ENCODE results near the gene PALLD.

The PALLD gene

DNA sequence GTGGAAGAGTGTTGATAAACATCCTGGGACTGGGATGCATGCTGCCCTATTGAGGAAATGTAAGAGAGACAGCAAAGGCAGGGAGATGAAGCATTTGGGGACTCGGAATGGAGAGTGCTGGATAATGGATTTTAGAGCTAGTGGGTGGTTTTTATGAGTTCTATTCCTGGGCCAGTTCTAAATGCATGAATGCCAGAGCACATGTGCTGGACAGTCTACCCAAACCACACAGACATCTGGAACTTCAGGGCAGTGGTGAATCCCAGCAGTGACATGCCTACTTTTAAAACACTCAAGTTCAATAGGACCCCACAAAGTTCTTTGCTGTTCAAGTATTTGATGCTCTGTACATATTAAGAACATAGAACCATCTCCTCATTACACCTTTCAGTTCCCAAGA, 379.3 kb downstream of the PALLD start:
- DNase-seq, result no peak

- DNase-seq, result peak; percentile 80
Measured at GRCh38 chr4:168877511-168878491, 380.9 kb downstream of the PALLD start.

GRCh38 chr4:168878623-168879022, 381.8 kb downstream of the PALLD start:
- DNase-seq, result no peak

DNA sequence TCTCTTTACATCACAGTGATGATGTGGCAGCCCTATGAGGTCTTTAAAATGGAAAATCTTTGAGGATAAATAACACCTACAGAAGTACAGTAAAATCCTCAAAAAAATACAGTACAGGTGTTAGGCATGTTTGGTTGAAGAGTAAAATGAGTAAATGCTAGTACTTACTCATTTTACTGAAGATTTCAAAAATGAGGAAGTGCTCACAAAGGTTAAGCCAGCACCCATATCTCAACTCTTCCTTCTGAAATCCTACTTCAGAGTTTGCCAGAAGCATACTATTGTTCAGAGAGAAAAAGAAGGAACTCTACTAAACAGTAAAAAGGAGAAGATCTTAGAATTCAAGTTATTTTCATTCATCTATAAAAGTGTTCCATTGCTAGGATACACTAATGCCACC, 382.3 kb downstream of the PALLD start:
- DNase-seq, result no peak

DNA sequence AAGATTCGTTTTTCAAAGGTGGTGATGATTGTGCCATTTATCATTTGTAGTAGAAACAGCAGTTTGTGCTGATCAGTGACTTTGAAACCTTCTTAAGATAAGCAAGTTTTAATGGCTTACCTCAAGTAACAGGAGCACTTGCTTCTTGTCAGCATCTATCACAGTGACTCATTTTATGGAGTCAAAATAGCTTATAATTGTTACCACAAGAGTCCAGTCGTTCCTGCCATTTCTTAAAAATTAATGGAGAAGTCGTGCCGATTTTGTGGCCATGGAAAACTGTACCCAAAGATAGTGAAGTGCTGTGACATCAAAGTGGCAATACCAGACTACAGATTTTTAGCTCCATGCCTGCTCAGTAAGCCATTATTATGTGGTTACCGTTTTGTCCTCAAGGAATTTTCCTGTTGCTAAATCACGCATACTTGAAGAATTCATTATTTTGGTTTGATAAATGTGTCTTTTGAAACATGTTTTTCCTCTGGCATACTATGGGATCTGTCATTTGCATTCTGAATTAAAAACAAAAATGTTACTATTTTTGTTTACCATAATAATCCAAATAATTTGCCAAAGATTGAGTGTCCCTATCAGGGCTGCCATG, 383.3 kb downstream of the PALLD start:
- no peak for DNase-seq

DNA sequence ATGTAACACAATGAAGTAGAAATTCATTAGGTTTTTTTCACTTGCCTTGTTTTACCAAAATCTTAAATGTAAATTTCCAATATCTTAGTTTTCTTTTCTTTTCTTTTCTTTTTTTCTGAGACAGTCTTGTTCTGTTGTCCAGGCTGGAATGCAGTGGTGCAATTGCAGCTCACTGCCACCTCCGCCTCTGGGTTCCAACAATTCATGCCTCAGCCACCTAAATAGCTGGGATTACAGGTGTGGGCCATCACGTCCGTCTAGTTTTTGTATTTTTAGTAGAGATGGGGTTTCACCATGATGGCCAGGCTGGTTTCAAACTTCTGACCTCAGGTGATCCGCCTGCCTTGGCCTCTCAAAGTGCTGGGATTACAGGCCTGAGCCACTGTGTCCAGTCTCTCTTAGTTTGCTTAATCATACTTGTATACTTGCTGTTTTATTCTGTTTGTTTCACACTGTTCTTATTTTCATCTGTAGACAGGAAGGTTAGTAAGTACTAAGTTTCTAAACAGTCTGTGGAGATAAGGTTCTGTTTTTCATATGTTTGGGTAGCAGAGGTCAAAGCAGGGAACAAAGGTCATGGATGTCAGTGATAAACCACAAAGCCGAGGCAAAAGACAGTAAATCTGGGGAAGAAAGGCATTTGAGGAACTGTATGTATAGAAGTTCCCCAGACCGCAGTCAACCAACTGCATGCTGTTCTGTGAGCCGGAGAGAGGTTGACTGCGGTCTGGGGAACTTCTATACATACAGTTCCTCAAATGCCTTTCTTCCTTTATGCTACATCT, 384.2 kb downstream of the PALLD start:
- DNase-seq, result no peak

DNA sequence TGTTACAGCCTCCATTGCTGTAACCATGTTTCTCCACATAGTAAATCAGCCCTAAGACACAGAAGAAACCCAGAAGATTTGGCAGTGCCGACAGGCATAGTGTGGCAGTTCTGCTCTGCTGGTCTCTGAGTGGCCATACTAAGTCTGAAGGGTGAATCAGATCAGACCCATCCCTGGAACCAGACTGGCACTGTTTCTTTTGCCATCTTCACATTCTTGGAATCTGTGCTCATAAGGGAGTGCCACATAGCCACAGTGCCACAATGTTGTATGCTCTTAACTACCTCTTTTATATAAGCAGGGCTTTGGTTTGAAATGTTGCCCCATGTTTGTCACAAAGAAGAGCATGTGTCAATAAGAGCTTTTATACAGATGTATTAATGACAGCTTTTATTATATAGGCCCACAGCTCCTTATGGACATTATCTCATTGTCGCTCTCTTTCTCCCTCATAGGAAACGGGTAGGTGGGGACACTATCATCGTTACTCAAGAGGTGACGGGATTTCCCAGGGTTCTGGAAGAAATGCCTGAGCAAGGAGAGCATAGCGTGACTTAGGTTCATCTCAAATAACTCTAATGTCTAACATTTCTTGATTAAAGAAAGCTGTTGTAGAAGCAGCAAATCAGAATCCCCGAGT, 385.0 kb downstream of the PALLD start:
- DNase-seq, result no peak

DNA sequence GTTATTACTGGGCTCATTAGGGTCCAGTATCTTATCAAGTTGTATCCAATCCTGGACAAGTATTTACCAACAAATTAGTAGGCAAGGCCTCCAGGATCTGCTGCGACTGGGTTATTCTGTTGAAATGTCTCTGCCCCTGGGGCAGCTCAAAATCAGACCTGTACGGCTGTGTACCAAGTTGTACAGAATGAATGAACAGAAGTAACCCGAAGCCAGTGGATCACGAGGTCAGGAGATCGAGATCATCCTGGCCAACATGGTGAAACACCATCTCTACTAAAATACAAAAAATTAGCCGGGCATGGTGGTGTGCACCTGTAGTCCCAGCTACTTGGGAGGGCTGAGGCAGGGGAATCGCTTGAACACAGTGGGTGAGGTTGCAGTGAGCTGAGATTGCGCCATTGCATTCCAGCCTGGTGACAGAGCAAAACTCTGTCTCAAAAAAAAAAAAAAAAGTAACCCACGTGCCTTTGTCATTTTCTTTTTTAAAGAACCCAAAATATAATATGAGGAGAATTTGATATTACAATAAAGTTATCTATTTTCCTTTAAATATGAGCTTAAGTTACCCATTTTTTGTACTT, 385.9 kb downstream of the PALLD start:
- DNase-seq, result no peak

- DNase-seq, result no peak
Measured at GRCh38 chr4:168883513-168883912, 386.7 kb downstream of the PALLD start.

DNA sequence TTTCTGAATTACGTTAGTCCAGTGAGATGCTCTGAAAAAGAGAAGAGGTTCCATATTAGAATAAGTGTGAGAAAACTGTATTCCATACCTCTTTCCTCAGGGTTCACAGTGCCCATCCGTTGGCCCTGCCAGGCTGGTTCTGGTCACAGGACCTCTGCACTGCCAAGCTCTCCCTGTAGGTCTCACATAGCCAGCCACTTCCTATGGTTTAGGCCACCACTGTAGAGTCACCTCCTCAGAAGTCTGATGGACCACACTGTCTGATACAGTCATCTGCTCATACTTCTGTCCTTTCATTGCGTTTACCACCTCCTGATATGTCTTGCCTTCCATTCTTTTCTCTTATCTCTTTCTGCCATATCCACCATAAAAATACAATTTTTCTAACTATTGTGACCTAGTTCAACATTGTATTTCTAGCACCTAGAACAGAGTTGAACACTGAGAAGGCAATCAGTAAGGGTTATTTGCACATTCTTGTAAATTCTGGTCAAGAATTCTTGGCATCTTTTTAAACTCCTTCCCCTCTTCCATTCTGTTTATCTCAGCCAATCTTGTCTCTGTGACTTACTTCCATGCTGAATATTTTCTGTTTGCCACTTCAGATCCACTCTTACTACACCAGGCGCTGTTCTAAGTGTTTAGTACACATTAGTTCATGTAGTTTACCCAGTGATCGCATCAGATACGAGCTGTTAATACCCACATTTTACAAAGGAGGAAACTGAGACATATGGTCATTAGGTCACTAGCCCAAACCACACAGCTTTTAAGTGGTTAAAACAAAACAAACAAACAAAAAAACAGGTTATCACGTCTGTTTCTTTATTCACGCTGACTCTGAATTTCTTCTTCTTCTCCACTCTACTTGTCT, 387.6 kb downstream of the PALLD start:
- no peak for DNase-seq

GRCh38 chr4:168885400-168885799, 388.5 kb downstream of the PALLD start:
- no peak for DNase-seq

DNA sequence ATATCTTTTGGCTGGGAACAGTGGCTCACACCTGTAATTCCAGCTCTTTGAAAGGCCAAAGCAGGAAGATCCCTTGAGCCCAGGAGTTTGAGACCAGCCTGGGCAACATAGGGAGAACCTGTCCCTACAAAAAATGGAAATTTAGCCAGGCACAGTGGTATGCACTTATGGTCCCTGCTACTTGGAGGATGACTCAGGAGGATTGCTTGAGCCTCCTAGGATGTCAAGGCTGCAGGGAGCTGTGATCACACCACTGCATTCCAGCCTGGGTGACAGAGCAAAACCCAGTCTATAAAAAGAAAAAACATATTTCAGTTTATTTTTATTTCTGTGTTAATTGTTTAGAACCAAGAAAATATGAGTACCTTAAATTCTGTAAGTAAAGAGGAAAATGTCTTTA, 389.5 kb downstream of the PALLD start:
- DNase-seq, result no peak

DNA sequence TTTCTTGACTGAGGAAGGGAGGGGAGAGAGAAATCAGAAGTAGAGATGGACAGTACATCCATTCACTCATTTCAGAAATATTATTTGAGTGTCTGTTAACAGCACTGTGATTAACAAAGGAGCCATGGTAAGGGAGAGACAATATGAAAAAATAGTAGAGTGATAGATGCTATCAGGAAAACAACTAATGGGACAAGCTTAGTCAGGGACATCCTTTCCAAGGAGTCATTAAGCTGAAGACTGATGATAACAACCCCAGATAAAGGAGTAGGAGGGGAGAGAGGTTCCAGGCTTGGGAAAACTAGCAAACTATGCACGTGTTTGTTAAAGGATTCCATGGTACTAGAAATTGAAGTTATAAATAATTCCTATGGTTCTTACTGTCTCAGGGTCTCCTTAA, 391.0 kb downstream of the PALLD start:
- DNase-seq, result no peak

GRCh38 chr4:168888715-168889215, 391.9 kb downstream of the PALLD start:
- DNase-seq, result no peak

- DNase-seq, result no peak
Measured at GRCh38 chr4:168891086-168891485, 394.2 kb downstream of the PALLD start.

DNA sequence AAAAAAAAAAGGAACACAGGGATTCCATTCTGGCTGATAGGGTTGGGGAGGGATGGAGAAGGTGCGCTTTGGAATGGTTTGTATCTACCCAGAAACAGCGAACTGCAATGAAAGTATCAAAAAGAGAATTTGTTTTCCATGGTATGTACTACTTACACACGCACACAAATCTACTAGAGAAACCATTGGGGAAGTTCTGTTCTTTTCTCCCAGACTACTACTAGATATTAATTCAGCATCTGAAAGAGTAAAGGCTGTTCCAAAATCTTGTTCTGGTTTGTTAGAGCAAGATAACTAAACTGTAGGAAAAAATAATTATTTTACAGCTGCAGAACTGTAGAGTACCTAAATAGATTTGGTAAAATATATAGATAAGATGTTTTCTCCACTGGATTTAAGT, 394.8 kb downstream of the PALLD start:
- DNase-seq, result no peak

DNA sequence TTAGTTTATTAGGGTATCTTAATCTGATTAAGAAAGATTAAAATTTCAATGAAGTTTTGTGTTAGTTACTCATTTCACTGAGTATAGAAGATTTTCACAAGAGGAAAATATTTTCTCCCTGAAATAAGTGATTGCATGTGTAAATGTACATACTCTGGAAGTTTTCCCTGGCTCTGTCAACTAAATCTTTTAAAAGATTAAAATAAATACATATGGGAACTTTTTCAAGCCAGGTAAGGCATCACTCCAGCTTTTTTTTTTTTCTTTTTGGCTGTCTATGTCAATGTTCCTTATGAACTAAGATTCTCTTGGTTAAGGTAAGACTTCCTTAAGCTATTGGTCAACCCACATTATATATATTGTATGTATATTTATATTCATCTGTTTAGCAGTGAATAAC, 395.6 kb downstream of the PALLD start:
- no peak for DNase-seq

DNA sequence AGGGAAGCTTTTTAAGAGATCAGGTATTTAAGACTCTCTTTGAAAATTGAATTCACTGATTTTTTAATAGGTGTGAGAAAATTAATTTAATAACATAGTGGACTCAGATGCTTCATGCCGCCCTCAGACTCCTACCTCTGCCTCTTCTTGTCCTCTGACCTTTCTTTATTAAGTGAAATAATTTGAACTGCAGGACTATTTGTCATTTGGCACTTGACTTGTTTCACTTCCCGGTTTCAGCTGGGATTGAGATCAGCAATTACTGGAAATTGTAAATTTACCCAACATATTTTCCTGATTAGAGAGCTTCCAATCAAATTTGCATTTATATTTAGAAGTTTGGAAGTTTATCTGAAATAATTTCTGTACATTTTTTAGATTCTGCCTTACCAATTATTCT, 396.4 kb downstream of the PALLD start:
- DNase-seq, result no peak

GRCh38 chr4:168893807-168894206, 397.0 kb downstream of the PALLD start:
- DNase-seq, result no peak

- no peak for DNase-seq
Measured at GRCh38 chr4:168900080-168900479, 403.2 kb downstream of the PALLD start.

GRCh38 chr4:168907119-168907698, 410.4 kb downstream of the PALLD start:
- DNase-seq, result no peak

All from right kidney (tissue), 1 donor.